H1 (cell line): Measurements from ENCODE around the gene ISL2. TPM values are rescaled to one million over a fixed set of nuclear protein-coding genes. Genes with fewer than 3 reads are reported as not detected.

Experiments
- CTCF ChIA-PET: fragments of 300-600 bp; sonication (Branson Sonifier 250); formaldehyde crosslinking; loops from one replicate; lab custom pipeline; 2021; ENCODE audit not compliant: partially characterized antibody; lab: Charles Lee
- POLR2A ChIA-PET: fragments of 300-600 bp; sonication (Branson Sonifier 250); formaldehyde crosslinking; loops from one replicate; lab custom pipeline; 2021; ENCODE audit warnings: inconsistent platforms; ENCODE audit not compliant: partially characterized antibody; lab: Charles Lee
- DNase-seq, 2 experiments: peaks; one replicate each; pipeline versions ENCODE4 v3.0.0 to v3.0.0-alpha.2; 2010 to 2022; ENCODE audit warnings: low spot score in 2 of 2, low read depth in 1 of 2, mixed read lengths in 1 of 2
- FAIRE-seq: peaks from 2 replicates; lab custom pipeline; 2011; peaks lifted over from hg19 to GRCh38; lab: Jason Lieb, UNC
- H2AFZ ChIP-seq: 2 replicates; pipeline ENCODE4 v1.8.1; 2012; ENCODE audit warnings: low read length, inconsistent platforms
- H2AK5ac ChIP-seq: 2 replicates; pipeline ENCODE4 v1.6.1; 2013; ENCODE audit warnings: low read depth, low read length
- H2BK120ac ChIP-seq: replicated peaks from 2 replicates; pipeline ENCODE3; 2013; ENCODE audit warnings: low read depth, low read length, inconsistent platforms
- H2BK12ac ChIP-seq: 2 replicates; pipeline ENCODE4 v1.6.1; 2013; ENCODE audit warnings: low read depth, low read length
- H2BK15ac ChIP-seq: 2 replicates; pipeline ENCODE4 v1.6.1; 2013; ENCODE audit warnings: low read length
- H2BK20ac ChIP-seq: 2 replicates; pipeline ENCODE4 v1.6.1; 2013; ENCODE audit warnings: low read length
- H2BK5ac ChIP-seq: 2 replicates; pipeline ENCODE4 v1.6.1; 2013; ENCODE audit warnings: low read depth, low read length
- H3K14ac ChIP-seq: 2 replicates; pipeline ENCODE4 v1.6.1; 2013; ENCODE audit warnings: inconsistent platforms; ENCODE audit not compliant: insufficient read length
- H3K18ac ChIP-seq: 2 replicates; pipeline ENCODE4 v1.6.1; 2013; ENCODE audit warnings: low read length; ENCODE audit errors: extremely low read depth
- H3K23ac ChIP-seq: 2 replicates; pipeline ENCODE4 v1.6.1; 2013; ENCODE audit warnings: inconsistent platforms; ENCODE audit not compliant: insufficient read length
- H3K23me2 ChIP-seq: 2 replicates; pipeline ENCODE4 v1.6.1; 2013; ENCODE audit warnings: low read depth, low read length
- H3K27ac ChIP-seq: 2 replicates; pipeline ENCODE4 v1.6.1; 2011; ENCODE audit warnings: low read depth, low read length, inconsistent platforms
- H3K27me3 ChIP-seq, 4 experiments: replicated peaks in 1 of 4; 1 replicate in 1 of 4; 2 replicates in 3 of 4; pipeline versions ENCODE4 v1.6.1 to v1.8.1; 2011 to 2013; ENCODE audit warnings: low read length in 3 of 4, mild to moderate bottlenecking in 3 of 4, inconsistent platforms in 2 of 4, mixed read lengths in 2 of 4, moderate library complexity in 1 of 4; ENCODE audit not compliant: control insufficient read depth in 3 of 4, insufficient read depth in 3 of 4; ENCODE audit errors: extremely low read depth in 1 of 4
- H3K36me3 ChIP-seq, 4 experiments: 2 replicates each; pipeline versions ENCODE4 v1.6.1 to v1.8.1; 2011 to 2013; ENCODE audit warnings: mild to moderate bottlenecking in 4 of 4, low read length in 3 of 4, moderate library complexity in 2 of 4, control low read depth in 1 of 4, inconsistent platforms in 1 of 4; ENCODE audit not compliant: insufficient read depth in 4 of 4, control insufficient read depth in 2 of 4
- H3K4ac ChIP-seq: replicated peaks from 2 replicates; pipeline ENCODE3; 2013; ENCODE audit warnings: low read length, low read depth, mixed read lengths, inconsistent platforms; ENCODE audit not compliant: insufficient read length
- H3K4me1 ChIP-seq, 4 experiments: replicated peaks in 1 of 4; 1 replicate in 1 of 4; 2 replicates in 3 of 4; pipeline versions ENCODE4 v1.6.1 to v1.8.1; 2011 to 2013; ENCODE audit warnings: low read length in 3 of 4, inconsistent platforms in 2 of 4, mixed read lengths in 1 of 4; ENCODE audit not compliant: insufficient read depth in 4 of 4, control insufficient read depth in 3 of 4
- H3K4me2 ChIP-seq, 2 experiments: 2 replicates each; pipeline versions ENCODE4 v1.6.1 to v1.8.1; 2011 to 2013; ENCODE audit warnings: low read depth in 2 of 2, low read length in 2 of 2, control low read depth in 1 of 2, inconsistent platforms in 1 of 2, mild to moderate bottlenecking in 1 of 2; ENCODE audit not compliant: insufficient read depth in 1 of 2
- H3K4me3 ChIP-seq, 4 experiments: fragments of 200-600, 300-600 bp in 1 of 4; sonication (generic), shearing (Covaris generic), sonication (Bioruptor Twin) in 1 of 4; 2 replicates each; pipeline versions ENCODE4 v1.5.1 to v1.8.1; 2011 to 2016; ENCODE audit warnings: low read length in 4 of 4, low read depth in 3 of 4, control low read depth in 2 of 4, inconsistent platforms in 2 of 4, mild to moderate bottlenecking in 2 of 4, mixed read lengths in 1 of 4, moderate library complexity in 1 of 4; ENCODE audit not compliant: insufficient read depth in 2 of 4; ENCODE audit errors: extremely low read depth in 1 of 4
- H3K56ac ChIP-seq: replicated peaks from 2 replicates; pipeline ENCODE3; 2013; ENCODE audit warnings: low read depth, mild to moderate bottlenecking, mixed read lengths, low read length, inconsistent platforms; ENCODE audit not compliant: insufficient read length
- H3K79me1 ChIP-seq: 2 replicates; pipeline ENCODE4 v1.6.1; 2013; ENCODE audit warnings: low read depth, low read length, control low read depth
- H3K79me2 ChIP-seq, 2 experiments: 2 replicates each; pipeline versions ENCODE4 v1.6.1 to v1.8.1; 2012 to 2013; ENCODE audit warnings: low read length in 2 of 2, mild to moderate bottlenecking in 2 of 2, inconsistent platforms in 1 of 2; ENCODE audit not compliant: insufficient read depth in 2 of 2, control insufficient read depth in 1 of 2
- H3K9ac ChIP-seq, 4 experiments: replicated peaks in 1 of 4; 1 replicate in 1 of 4; 2 replicates in 3 of 4; pipeline versions ENCODE4 v1.6.1 to v1.8.1; 2011 to 2013; ENCODE audit warnings: low read depth in 3 of 4, low read length in 3 of 4, control low read depth in 2 of 4, mild to moderate bottlenecking in 2 of 4, moderate library complexity in 2 of 4, inconsistent platforms in 1 of 4; ENCODE audit errors: extremely low read depth in 1 of 4
- H3K9me3 ChIP-seq, 2 experiments: 2 replicates each; pipeline versions ENCODE4 v1.6.1 to v1.8.1; 2012 to 2013; ENCODE audit warnings: mild to moderate bottlenecking in 2 of 2, moderate library complexity in 2 of 2, control low read depth in 1 of 2, inconsistent platforms in 1 of 2, low read depth in 1 of 2, low read length in 1 of 2, mixed read lengths in 1 of 2; ENCODE audit not compliant: insufficient read depth in 2 of 2
- H4K20me1 ChIP-seq, 2 experiments: replicated peaks in 1 of 2; 2 replicates each; pipeline versions ENCODE3 to v1.8.1; 2011 to 2013; ENCODE audit warnings: inconsistent platforms in 2 of 2, low read length in 2 of 2, mild to moderate bottlenecking in 1 of 2; ENCODE audit not compliant: insufficient read depth in 2 of 2, control insufficient read depth in 1 of 2
- H4K5ac ChIP-seq: 2 replicates; pipeline ENCODE4 v1.6.1; 2013; ENCODE audit warnings: low read length, low read depth, mixed read lengths, inconsistent platforms; ENCODE audit not compliant: insufficient read length
- H4K8ac ChIP-seq: 2 replicates; pipeline ENCODE4 v1.8.0; 2013; ENCODE audit warnings: mild to moderate bottlenecking, moderate library complexity, low read length, inconsistent platforms; ENCODE audit not compliant: insufficient read depth; ENCODE audit errors: extremely low read depth
- H4K91ac ChIP-seq: replicated peaks from 2 replicates; pipeline ENCODE3; 2013; ENCODE audit warnings: low read length, mixed read lengths, inconsistent platforms; ENCODE audit not compliant: insufficient read length
- ASH2L ChIP-seq: fragments of 200-600, 300-600 bp; sonication (generic); IDR thresholded peaks from one replicate; pipeline ENCODE4 v1.7.1; 2017; ENCODE audit warnings: low read length
- CBX8 ChIP-seq: fragments of 300-800, 300-1000 bp; sonication (generic); IDR thresholded peaks from 2 replicates; pipeline ENCODE4 v1.7.1; 2016; ENCODE audit warnings: low read depth, low read length, borderline replicate concordance
- CREB1 ChIP-seq: IDR thresholded peaks from 2 replicates; pipeline ENCODE4 v1.6.1; 2012; ENCODE audit warnings: inconsistent platforms
- HDAC6 ChIP-seq: IDR thresholded peaks from one replicate; pipeline ENCODE4 v1.7.1; 2012; ENCODE audit warnings: low read depth, mild to moderate bottlenecking, inconsistent platforms, low read length, moderate library complexity
- KDM5A ChIP-seq: fragments of 200-600 bp; IDR thresholded peaks from 2 replicates; pipeline ENCODE4 v1.7.1; 2012; ENCODE audit warnings: mild to moderate bottlenecking, low read length, inconsistent platforms, mixed read lengths
- MAFK ChIP-seq: IDR thresholded peaks from 2 replicates; pipeline ENCODE4 v1.6.1; 2012; ENCODE audit warnings: low read depth, mild to moderate bottlenecking, improper control_type of control experiment, low read length
- POLR2A ChIP-seq, 2 experiments: IDR thresholded peaks; 1 replicate in 1 of 2; 2 replicates in 1 of 2; pipeline ENCODE4 v1.6.1; 2011; ENCODE audit warnings: low read depth in 2 of 2, low read length in 2 of 2, mild to moderate bottlenecking in 2 of 2; ENCODE audit errors: control extremely low read depth in 1 of 2
- RAD21 ChIP-seq, 2 experiments: IDR thresholded peaks in 1 of 2; conservative IDR thresholded peaks in 1 of 2; 2 replicates each; pipeline ENCODE4 v1.6.1; 2011; ENCODE audit warnings: low read depth in 2 of 2, low read length in 2 of 2, improper control_type of control experiment in 1 of 2, inconsistent platforms in 1 of 2, mild to moderate bottlenecking in 1 of 2, moderate library complexity in 1 of 2
- SP1 ChIP-seq: IDR thresholded peaks from 2 replicates; pipeline ENCODE4 v1.6.1; 2011; ENCODE audit warnings: low read depth, low read length
- WGBS, 2 experiments: shearing (Covaris generic) in 1 of 2; methylation state at CpG; one replicate each; pipeline versions ENCODE4 v1.1.6 to v1.1.7; 2013 to 2015; ENCODE audit warnings: low lambda C conversion rate in 2 of 2, mixed read lengths in 2 of 2, inconsistent platforms in 1 of 2, low coverage in 1 of 2, missing lambda C conversion rate in 1 of 2; ENCODE audit not compliant: insufficient replicate concordance in 2 of 2, insufficient coverage in 1 of 2, insufficient read length in 1 of 2; ENCODE audit errors: extremely low coverage in 1 of 2, missing lambda C conversion rate in 1 of 2; 5-methylcytosine and 5-hydroxymethylcytosine counted together
- polyA plus RNA-seq, 7 experiments: library from polyadenylated mRNA; depleted of rRNA in 3 of 7; stranded (reverse) in 5 of 7; unstranded in 2 of 7; fragments of >200 nt in 5 of 7; fragments of 200-250 nt in 2 of 7; gene quantifications; 1 replicate in 5 of 7; 2 replicates in 1 of 7; 4 replicates in 1 of 7; pipeline versions ENCODE4 v1.2.1 to v1.2.3, GENCODE V29; 2011 to 2013; ENCODE audit warnings: missing spikeins in 2 of 7, mixed read lengths in 2 of 7
- total RNA-seq: library from RNA; stranded (reverse); fragmentation: NEBNext Ultra II Directional; extraction: Animal tissue kit (Norgen Biotek cat#: 25700); gene quantifications from 2 replicates; pipeline ENCODE4 v1.2.1, GENCODE V29; 2021

ISL2 gene
- total and polyA plus RNA-seq, 2 of the 8 experiments (the other 6 are each of a cell fraction or from before 2014, with no cell fraction given): 0.32 to 0.99 TPM

DNA sequence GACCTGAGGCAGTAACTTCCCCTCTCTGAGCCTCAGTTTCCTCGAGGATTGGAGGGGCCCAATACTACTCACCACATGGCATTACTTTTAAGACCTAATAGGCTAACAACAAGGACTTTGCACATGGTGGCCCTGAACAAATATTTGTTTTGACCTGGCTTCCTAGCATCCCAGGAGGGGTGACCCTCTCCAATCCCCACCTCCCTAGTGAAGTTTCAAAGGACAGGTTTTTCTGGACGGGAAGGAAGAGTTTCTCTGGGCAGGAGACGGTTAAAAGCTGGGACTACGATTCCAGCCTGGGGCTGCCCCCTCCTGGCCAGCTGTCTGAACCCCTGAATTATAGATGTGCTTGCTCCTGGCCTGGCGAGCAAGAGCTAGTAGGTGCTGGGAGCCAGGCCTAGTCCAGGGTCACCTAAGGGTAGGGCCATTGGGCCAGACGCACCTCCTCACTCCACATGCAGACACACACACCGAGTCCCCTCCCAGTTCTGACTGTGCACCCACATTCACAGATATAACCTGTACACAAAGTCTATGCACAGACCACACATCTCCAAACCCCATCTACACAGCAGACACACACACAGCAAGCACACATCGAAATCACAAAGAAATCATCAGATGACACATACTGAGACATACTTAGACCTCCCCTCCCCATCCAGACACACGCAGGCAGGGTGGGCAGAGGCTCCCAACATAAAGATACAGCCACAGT is 2.7 kb upstream of the ISL2 start:
- Histone ChIP-seq H4K8ac (no peak overlapping the region), H3K4me1 (peaks cover 0 to 19% (median 9%) of the 10 kb centered on the region in 4 experiments; a peak in 6 of 7 replicates), H2AK5ac (0 out of 2 replicates have a peak overlapping the region, but pooled peaks have one; percentile 71), H3K56ac (no peak overlapping the region), H4K91ac (no peak overlapping the region), H2BK5ac (peak overlapping the region; percentile 53; the same call in 1 of the 2 replicates), H3K18ac (no peak overlapping the region), H3K4me3 (no peak overlapping the region), H2BK120ac (no peak overlapping the region), H3K36me3 (peaks cover 0 to 10% (median 0%) of the 10 kb centered on the region in 4 experiments; a peak in 1 of 8 replicates), H2BK20ac (peak overlapping the region; percentile 66; the same call in 1 of the 2 replicates), H2BK12ac (peak overlapping the region; percentile 83), H3K9me3 (no peaks in the 10 kb centered on the region; a peak in 1 of 4 replicates), H3K27ac (no peak overlapping the region), H2AFZ (no peak overlapping the region), H3K23me2 (peaks cover 6% of the 10 kb centered on the region; the same call in 1 of the 2 replicates), H3K9ac (no peak overlapping the region), H4K5ac (no peak overlapping the region), H3K4me2 (no peak overlapping the region), H3K23ac (no peak overlapping the region), H2BK15ac (0 out of 2 replicates have a peak overlapping the region, but pooled peaks have one; percentile 88), H3K4ac (no peak overlapping the region), H3K14ac (no peak overlapping the region), H3K27me3 (peaks cover 17 to 50% (median 41%) of the 10 kb centered on the region in 4 experiments), H3K79me2 (no peaks in the 10 kb centered on the region), H4K20me1 (peaks cover 7 to 12% of the 10 kb centered on the region in 2 experiments), H3K79me1 (no peaks in the 10 kb centered on the region)
- CTCF ChIA-PET: interaction anchor here (0.7 to 9.2 kb wide), 23 partner anchors 10 to 459 kb away, joined by 3 to 130 read pairs (median 4); no protein-coding TSS in a partner anchor
- DNase-seq (peak in 1 of 2 experiments; percentile 72), FAIRE-seq (no peak)
- POLR2A ChIA-PET: interaction anchor here (1.0 to 3.1 kb wide), 6 partner anchors 23 to 147 kb away, joined by 3 to 18 read pairs (median 6); partner anchors contain the start of gene ETFA
- 51% methylated on average over 9 of the region's 9 CpGs; no CpG with 5 or more reads in 1 of the 2 experiments for WGBS, 2 experiments
- TF ChIP-seq HDAC6 (no peak), SP1 (no peak), CREB1 (0 out of 2 replicates have a peak, but pooled peaks have one; percentile 27), CBX8 (no peak), MAFK (no peak), POLR2A (IDR thresholded peaks at IDR 0.05; ENCODE audit: control extremely low read depth in 1 of 2, low read depth in 2 of 2, low read length in 2 of 2) (no peak), ASH2L (no peak), RAD21 (IDR thresholded peaks at IDR 0.05 in 1 of 2, conservative IDR thresholded peaks at IDR 0.05 in 1 of 2; ENCODE audit: low read depth in 2 of 2, low read length in 2 of 2) (peak; percentile 69 to 80), KDM5A (no peak)
